Measurements from ENCODE around the gene EXD3.

Gene EXD3

GRCh38 chr9:137367506-137368430 is 55.2 kb downstream of the EXD3 start:
- no peak for TF ChIP-seq CTCF (conservative IDR thresholded peaks at IDR 0.05; ENCODE audit: low read length)
- no peak for DNase-seq (ENCODE audit: low read depth)

GRCh38 chr9:137366891-137367381 is 56.0 kb downstream of the EXD3 start:
- no peak overlapping the region for H3K4me3 ChIP-seq (ENCODE audit: low read length)
- TF ChIP-seq CTCF (conservative IDR thresholded peaks at IDR 0.05; ENCODE audit: low read length): no peak
- DNase-seq (ENCODE audit: low read depth): no peak

More at GRCh38 chr9:137367506-137368430, 55.2 kb downstream of the EXD3 start:
- no peak overlapping the region for H3K4me3 ChIP-seq (ENCODE audit: low read length)

- TF ChIP-seq CTCF (conservative IDR thresholded peaks at IDR 0.05; ENCODE audit: low read length): no peak
- no peak for DNase-seq (ENCODE audit: low read depth)
- H3K4me3 ChIP-seq (ENCODE audit: low read length): no peak overlapping the region
These were observed 56.5 kb downstream of the EXD3 start for GRCh38 chr9:137366445-137366810.

GRCh38 chr9:137365552-137366444 is 57.2 kb downstream of the EXD3 start:
- no peak for TF ChIP-seq CTCF (conservative IDR thresholded peaks at IDR 0.05; ENCODE audit: low read length)
- no peak for DNase-seq (ENCODE audit: low read depth)
- no peak overlapping the region for H3K4me3 ChIP-seq (ENCODE audit: low read length)

- no peak for DNase-seq (ENCODE audit: low read depth)
- TF ChIP-seq CTCF (conservative IDR thresholded peaks at IDR 0.05; ENCODE audit: low read length): no peak
- H3K4me3 ChIP-seq (ENCODE audit: low read length): no peak overlapping the region
These were observed 57.9 kb downstream of the EXD3 start for GRCh38 chr9:137365056-137365455.

- TF ChIP-seq CTCF (conservative IDR thresholded peaks at IDR 0.05; ENCODE audit: low read length): no peak
- no peak overlapping the region for H3K4me3 ChIP-seq (ENCODE audit: low read length)
- no peak for DNase-seq (ENCODE audit: low read depth)
These were observed 63.1 kb downstream of the EXD3 start for GRCh38 chr9:137359850-137360249.

Data from AG10803 (cell line).